ENCODE data around the gene SEC11A. TPM values are rescaled to one million over a fixed set of nuclear protein-coding genes. Genes with fewer than 3 reads are reported as not detected.

SEC11A gene
- total RNA-seq, 1 donor from 2014 or later = 205 TPM

- no peaks in the 10 kb centered on the region for H3K27me3 ChIP-seq (ENCODE audit: low read depth)
- peaks cover 37% of the 10 kb centered on the region for H3K4me1 ChIP-seq
- no peaks in the 10 kb centered on the region for H3K9me3 ChIP-seq
- intact Hi-C loops (cut with DNase I) = no loop called here
- ATAC-seq (no peak), DNase-seq (no peak)
- H3K4me3 ChIP-seq = peak overlapping the region; percentile 78
- H3K36me3 ChIP-seq = peaks cover 31% of the 10 kb centered on the region
- peak overlapping the region; percentile 87 for H3K27ac ChIP-seq
- no peak for TF ChIP-seq CTCF (IDR thresholded peaks at IDR 0.05)
Measured at GRCh38 chr15:84634228-84634837, 81.6 kb downstream of the SEC11A start.

GRCh38 chr15:84633311-84634227 lies 82.4 kb downstream of the SEC11A start:
- intact Hi-C loops (cut with DNase I) = no loop called here
- Histone ChIP-seq H3K27me3 (ENCODE audit: low read depth) (no peaks in the 10 kb centered on the region), H3K9me3 (no peaks in the 10 kb centered on the region), H3K4me1 (peaks cover 37% of the 10 kb centered on the region), H3K27ac (peak overlapping the region; percentile 87), H3K36me3 (peaks cover 24% of the 10 kb centered on the region), H3K4me3 (peak overlapping the region; percentile 78)
- ATAC-seq (peak; percentile 84 to 88), DNase-seq (peak; percentile 85)
- TF ChIP-seq CTCF (IDR thresholded peaks at IDR 0.05) = no peak

GRCh38 chr15:84631706-84632272 lies 84.2 kb downstream of the SEC11A start:
- H3K9me3 ChIP-seq = no peaks in the 10 kb centered on the region
- peak overlapping the region; percentile 78 for H3K4me3 ChIP-seq
- DNase-seq = no peak
- intact Hi-C loops (cut with DNase I) = no loop called here
- no peak for ATAC-seq
- peaks cover 8% of the 10 kb centered on the region for H3K36me3 ChIP-seq
- no peaks in the 10 kb centered on the region for H3K27me3 ChIP-seq (ENCODE audit: low read depth)
- H3K27ac ChIP-seq = peak overlapping the region; percentile 83
- no peak for TF ChIP-seq CTCF (IDR thresholded peaks at IDR 0.05)
- H3K4me1 ChIP-seq = peaks cover 37% of the 10 kb centered on the region

GRCh38 chr15:84629033-84629432 lies 86.9 kb downstream of the SEC11A start:
- DNase-seq (no peak), ATAC-seq (no peak)
- intact Hi-C loops (cut with DNase I) = no loop called here
- no peaks in the 10 kb centered on the region for H3K36me3 ChIP-seq
- no peak for TF ChIP-seq CTCF (IDR thresholded peaks at IDR 0.05)
- no peak overlapping the region for H3K4me3 ChIP-seq
- no peak overlapping the region for H3K27ac ChIP-seq
- H3K4me1 ChIP-seq = peaks cover 17% of the 10 kb centered on the region
- H3K27me3 ChIP-seq (ENCODE audit: low read depth) = no peaks in the 10 kb centered on the region
- H3K9me3 ChIP-seq = no peaks in the 10 kb centered on the region

- no peak for TF ChIP-seq CTCF (IDR thresholded peaks at IDR 0.05)
- H3K27me3 ChIP-seq (ENCODE audit: low read depth) = no peaks in the 10 kb centered on the region
- no peaks in the 10 kb centered on the region for H3K4me1 ChIP-seq
- peaks cover 18% of the 10 kb centered on the region for H3K9me3 ChIP-seq
- no peak overlapping the region for H3K27ac ChIP-seq
- ATAC-seq (no peak), DNase-seq (no peak)
- intact Hi-C loops (cut with DNase I) = no loop called here
- peaks cover 24% of the 10 kb centered on the region for H3K36me3 ChIP-seq
- no peak overlapping the region for H3K4me3 ChIP-seq
Measured at GRCh38 chr15:84625123-84625522, 90.8 kb downstream of the SEC11A start.
